Activated CD8-positive, alpha-beta memory T cell treated with anti-CD3 and anti-CD28 coated beads for 4 hours (primary cell): ENCODE results near the gene COG2.

Experiments
- DNase-seq, 2 donors: peaks; one replicate each; pipeline ENCODE4 v3.0.0-alpha.2; 2020; ENCODE audit warnings: low read depth in 2 of 2

COG2 gene

GRCh38 chr1:230701895-230702768 is 59.9 kb downstream of the COG2 start:
- DNase-seq, result no peak

GRCh38 chr1:230702934-230703678 is 60.8 kb downstream of the COG2 start:
- DNase-seq, result no peak

- no peak for DNase-seq
Observed at GRCh38 chr1:230703679-230704385, 61.6 kb downstream of the COG2 start.

- no peak for DNase-seq
Observed at GRCh38 chr1:230704830-230705229, 62.5 kb downstream of the COG2 start.

GRCh38 chr1:230705289-230706019 is 63.2 kb downstream of the COG2 start:
- no peak for DNase-seq

- no peak for DNase-seq
Observed at GRCh38 chr1:230706020-230706699, 63.9 kb downstream of the COG2 start.

GRCh38 chr1:230706887-230707731 is 64.8 kb downstream of the COG2 start:
- no peak for DNase-seq

- no peak for DNase-seq
Observed at GRCh38 chr1:230707732-230708630, 65.7 kb downstream of the COG2 start.

- DNase-seq, result no peak
Observed at GRCh38 chr1:230708631-230709580, 66.6 kb downstream of the COG2 start.

- no peak for DNase-seq
Observed at GRCh38 chr1:230709619-230710542, 67.6 kb downstream of the COG2 start.

- no peak for DNase-seq
Observed at GRCh38 chr1:230710543-230710904, 68.2 kb downstream of the COG2 start.

GRCh38 chr1:230711245-230711644 is 69.0 kb downstream of the COG2 start:
- no peak for DNase-seq

GRCh38 chr1:230712470-230712942 is 70.2 kb downstream of the COG2 start:
- no peak for DNase-seq

- DNase-seq, result no peak
Observed at GRCh38 chr1:230713138-230713537, 70.9 kb downstream of the COG2 start.

GRCh38 chr1:230713547-230713914 is 71.2 kb downstream of the COG2 start:
- no peak for DNase-seq

GRCh38 chr1:230713915-230714764 is 71.9 kb downstream of the COG2 start, which contains the start of gene AGT:
Gene AGT, minus strand, starts transcription at chr1:230714122. Its CDS starts 3,299 bp downstream, at chr1:230710823.
- no peak for DNase-seq
